Choroid plexus epithelial cell (primary cell): ENCODE results near the gene TCF12.

Source experiments
- DNase-seq: peaks from one replicate; pipeline ENCODE4 v3.0.0-alpha.2; 2010; ENCODE audit warnings: low read depth
- H3K4me3 ChIP-seq: 2 replicates; pipeline ENCODE4 v1.5.1; 2011; ENCODE audit warnings: low read depth, mild to moderate bottlenecking, control low read depth, low read length, moderate library complexity
- CTCF ChIP-seq: conservative IDR thresholded peaks from 2 replicates; pipeline ENCODE4 v1.5.1; 2011; ENCODE audit warnings: low read depth, mild to moderate bottlenecking, control low read depth, inconsistent platforms, low read length, moderate library complexity

The TCF12 gene

GRCh38 chr15:56918046-56918938 lies at the start of gene TCF12:
Gene TCF12, plus strand, starts transcription at chr15:56918644. Its CDS starts 1,270 bp downstream, at chr15:56919914.
- DNase-seq = peak; percentile 98
- H3K4me3 ChIP-seq = peak within 1 kb of the TSS; percentile 88
- TF ChIP-seq CTCF = peak; percentile 65

GRCh38 chr15:56869573-56869972 lies 48.9 kb upstream of the TCF12 start:
- DNase-seq = peak; percentile 33
- peak; percentile 57 for TF ChIP-seq CTCF
- no peak overlapping the region for H3K4me3 ChIP-seq

GRCh38 chr15:56871185-56871584 lies 47.3 kb upstream of the TCF12 start:
- DNase-seq = peak; percentile 79
- no peak for TF ChIP-seq CTCF
- H3K4me3 ChIP-seq = no peak overlapping the region

GRCh38 chr15:56871867-56872266 lies 46.6 kb upstream of the TCF12 start:
- H3K4me3 ChIP-seq = no peak overlapping the region
- TF ChIP-seq CTCF = no peak
- DNase-seq = peak; percentile 5

- no peak for TF ChIP-seq CTCF
- peak; percentile 29 for DNase-seq
- H3K4me3 ChIP-seq = no peak overlapping the region
These were observed 41.0 kb upstream of the TCF12 start for GRCh38 chr15:56877255-56877970.

GRCh38 chr15:56879502-56879901 lies 38.9 kb upstream of the TCF12 start:
- TF ChIP-seq CTCF = no peak
- H3K4me3 ChIP-seq = no peak overlapping the region
- DNase-seq = no peak
